ENCODE results near the gene PNPLA2. TPM values are rescaled to one million over a fixed set of nuclear protein-coding genes. Genes with fewer than 3 reads are reported as not detected.

The PNPLA2 gene
- total and polyA plus RNA-seq, 7 donors, result 64.8 to 247 (median 125) TPM

DNA sequence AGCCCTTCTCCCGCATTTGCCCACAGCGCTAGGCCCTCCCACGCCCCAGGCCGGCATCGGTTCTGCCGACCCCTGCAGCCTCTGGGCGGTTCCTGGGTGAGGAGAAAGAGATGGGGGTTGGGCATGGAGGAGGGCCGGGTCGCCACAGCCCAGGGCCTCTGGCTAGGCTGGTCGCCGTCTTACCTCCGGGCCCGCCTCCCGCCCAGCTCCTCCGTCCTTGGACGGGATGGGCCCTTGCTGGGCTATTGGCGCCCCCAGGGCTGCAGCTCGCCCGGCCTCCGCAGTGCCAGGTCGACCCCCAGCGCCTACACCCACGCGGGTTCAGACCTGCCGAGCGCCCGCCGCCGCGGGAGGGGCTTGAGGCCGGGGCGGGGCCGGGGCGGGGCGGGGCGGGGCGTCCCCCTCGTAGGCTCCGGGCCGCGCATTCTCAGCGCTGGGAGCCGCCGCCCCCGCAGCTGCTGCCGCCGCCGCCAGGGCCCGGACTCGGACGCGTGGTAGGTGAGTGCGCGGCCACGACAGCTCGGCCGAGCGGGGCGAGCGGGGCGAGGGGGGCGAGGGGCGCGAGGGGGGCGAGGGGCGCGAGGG, 13.9 kb downstream of the PNPLA2 start, which contains the start of gene CD151:
TSS of gene CD151 (plus strand) at position 424 of the 585 bp plus-strand sequence. CDS start 3,118 bp downstream, outside the sequence.
- Histone ChIP-seq H3K36me3 (ENCODE audit: insufficient read depth in 1 of 2, low read depth in 1 of 2) (peaks cover 0 to 19% of the 10 kb centered on the region in 2 donors), H3K27me3 (ENCODE audit: insufficient read depth in 3 of 3, low read length in 2 of 3) (peaks cover 0 to 25% (median 9%) of the 10 kb centered on the region in 3 donors), H3K4me1 (peaks cover 52% of the 10 kb centered on the region), H3K4me3 (peak within 1 kb of the TSS; percentile 92), H3K27ac (peak within 1 kb of the TSS; percentile 92), H3K9me3 (no peaks in the 10 kb centered on the region)
- DNase-seq (peak in 1 of 2 donors; percentile 72), ATAC-seq (peak; percentile 31 to 42 (median 31))
- intact Hi-C loops (cut with DNase I), result no loop called here
- WGBS, 3 donors, result 2 to 19% (median 7%) methylated on average over 9 to 61 of the region's 67 CpGs
- TF ChIP-seq, protein P1, sequence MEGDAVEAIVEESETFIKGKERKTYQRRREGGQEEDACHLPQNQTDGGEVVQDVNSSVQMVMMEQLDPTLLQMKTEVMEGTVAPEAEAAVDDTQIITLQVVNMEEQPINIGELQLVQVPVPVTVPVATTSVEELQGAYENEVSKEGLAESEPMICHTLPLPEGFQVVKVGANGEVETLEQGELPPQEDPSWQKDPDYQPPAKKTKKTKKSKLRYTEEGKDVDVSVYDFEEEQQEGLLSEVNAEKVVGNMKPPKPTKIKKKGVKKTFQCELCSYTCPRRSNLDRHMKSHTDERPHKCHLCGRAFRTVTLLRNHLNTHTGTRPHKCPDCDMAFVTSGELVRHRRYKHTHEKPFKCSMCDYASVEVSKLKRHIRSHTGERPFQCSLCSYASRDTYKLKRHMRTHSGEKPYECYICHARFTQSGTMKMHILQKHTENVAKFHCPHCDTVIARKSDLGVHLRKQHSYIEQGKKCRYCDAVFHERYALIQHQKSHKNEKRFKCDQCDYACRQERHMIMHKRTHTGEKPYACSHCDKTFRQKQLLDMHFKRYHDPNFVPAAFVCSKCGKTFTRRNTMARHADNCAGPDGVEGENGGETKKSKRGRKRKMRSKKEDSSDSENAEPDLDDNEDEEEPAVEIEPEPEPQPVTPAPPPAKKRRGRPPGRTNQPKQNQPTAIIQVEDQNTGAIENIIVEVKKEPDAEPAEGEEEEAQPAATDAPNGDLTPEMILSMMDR (IDR thresholded peaks at IDR 0.05), result peak; percentile 6

DNA sequence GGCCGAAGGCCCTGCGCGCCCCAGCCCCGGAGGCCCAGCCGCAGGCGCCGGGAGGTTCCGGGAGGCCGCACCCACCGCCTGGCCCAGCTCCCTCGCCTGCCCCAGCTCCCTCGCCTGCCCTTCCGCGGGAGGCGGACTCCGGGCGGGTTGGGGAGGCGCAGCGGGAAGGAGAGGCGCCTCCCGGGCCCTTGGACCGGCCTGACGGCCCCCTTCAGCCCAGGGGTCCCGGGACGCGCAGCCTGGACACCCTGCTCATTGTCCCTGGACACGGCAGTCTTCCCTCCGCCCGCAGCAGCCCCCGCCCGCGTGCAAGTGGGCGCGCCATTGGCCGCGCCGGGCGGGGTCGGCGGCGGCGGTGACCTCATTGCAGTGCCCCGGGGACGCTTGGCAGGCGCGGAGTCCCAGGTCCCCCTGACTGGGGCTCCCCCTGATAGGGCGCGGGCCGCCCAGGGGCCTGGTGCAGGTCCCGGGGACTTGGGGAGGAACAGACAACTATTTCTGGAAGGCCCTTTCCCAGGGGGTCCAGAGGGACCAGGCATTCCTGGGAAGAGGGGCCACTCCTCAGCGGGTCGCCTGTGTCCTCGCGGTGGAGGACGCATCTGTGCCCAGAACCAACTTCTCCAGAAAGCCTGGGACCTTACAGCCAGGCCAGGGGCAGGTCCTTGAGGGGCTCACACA, 14.5 kb downstream of the PNPLA2 start:
- intact Hi-C loops (cut with DNase I), result no loop called here
- Histone ChIP-seq H3K27me3 (ENCODE audit: insufficient read depth in 3 of 3, low read length in 2 of 3) (peaks cover 0 to 22% (median 6%) of the 10 kb centered on the region in 3 donors), H3K27ac (peak overlapping the region; percentile 92), H3K4me1 (peaks cover 46% of the 10 kb centered on the region), H3K36me3 (ENCODE audit: insufficient read depth in 1 of 2, low read depth in 1 of 2) (peaks cover 0 to 26% of the 10 kb centered on the region in 2 donors), H3K4me3 (peak overlapping the region; percentile 92), H3K9me3 (no peaks in the 10 kb centered on the region)
- TF ChIP-seq, protein P1 (IDR thresholded peaks at IDR 0.05), result no peak
- WGBS, 3 donors, result 1 to 5% (median 1%) methylated on average over 17 to 54 of the region's 55 CpGs
- DNase-seq (peak; percentile 68 to 80), ATAC-seq (peak; percentile 3 to 23 (median 14))

DNA sequence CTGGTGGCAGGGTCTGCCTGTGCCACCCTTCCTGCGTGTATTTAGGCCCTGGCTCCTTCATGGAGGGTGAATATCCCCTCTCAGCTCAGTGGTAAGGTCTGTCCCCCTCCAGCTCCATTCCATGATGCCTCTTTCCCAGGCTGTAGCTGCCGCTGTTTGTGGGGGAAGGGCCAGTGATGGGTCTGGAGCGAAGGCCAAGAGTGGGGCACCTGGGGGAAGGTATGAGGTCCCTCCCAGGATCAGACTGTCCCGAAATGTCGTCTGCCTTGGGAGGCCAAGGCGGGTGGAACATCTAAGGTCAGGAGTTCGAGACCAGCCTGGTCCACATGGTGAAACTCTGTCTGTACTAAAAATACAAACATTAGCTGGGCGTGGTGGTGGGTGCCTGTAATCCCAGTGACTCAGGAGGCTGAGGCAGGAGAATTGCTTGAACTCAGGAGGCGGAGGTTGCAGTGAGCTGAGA, 15.2 kb downstream of the PNPLA2 start:
- peak overlapping the region; percentile 92 for H3K4me3 ChIP-seq
- TF ChIP-seq, protein P1 (IDR thresholded peaks at IDR 0.05), result no peak
- H3K4me1 ChIP-seq, result peaks cover 47% of the 10 kb centered on the region
- peak overlapping the region; percentile 92 for H3K27ac ChIP-seq
- no peak for DNase-seq
- peak in 2 of 4 donors; percentile 38 to 39 for ATAC-seq
- intact Hi-C loops (cut with DNase I), result no loop called here
- H3K9me3 ChIP-seq, result no peaks in the 10 kb centered on the region
- peaks cover 0 to 32% of the 10 kb centered on the region in 2 donors for H3K36me3 ChIP-seq (ENCODE audit: insufficient read depth in 1 of 2, low read depth in 1 of 2)
- 24 to 53% (median 31%) methylated on average over 8 to 9 of the region's 9 CpGs for WGBS, 3 donors
- peaks cover 0 to 17% (median 6%) of the 10 kb centered on the region in 3 donors for H3K27me3 ChIP-seq (ENCODE audit: insufficient read depth in 3 of 3, low read length in 2 of 3)

DNA sequence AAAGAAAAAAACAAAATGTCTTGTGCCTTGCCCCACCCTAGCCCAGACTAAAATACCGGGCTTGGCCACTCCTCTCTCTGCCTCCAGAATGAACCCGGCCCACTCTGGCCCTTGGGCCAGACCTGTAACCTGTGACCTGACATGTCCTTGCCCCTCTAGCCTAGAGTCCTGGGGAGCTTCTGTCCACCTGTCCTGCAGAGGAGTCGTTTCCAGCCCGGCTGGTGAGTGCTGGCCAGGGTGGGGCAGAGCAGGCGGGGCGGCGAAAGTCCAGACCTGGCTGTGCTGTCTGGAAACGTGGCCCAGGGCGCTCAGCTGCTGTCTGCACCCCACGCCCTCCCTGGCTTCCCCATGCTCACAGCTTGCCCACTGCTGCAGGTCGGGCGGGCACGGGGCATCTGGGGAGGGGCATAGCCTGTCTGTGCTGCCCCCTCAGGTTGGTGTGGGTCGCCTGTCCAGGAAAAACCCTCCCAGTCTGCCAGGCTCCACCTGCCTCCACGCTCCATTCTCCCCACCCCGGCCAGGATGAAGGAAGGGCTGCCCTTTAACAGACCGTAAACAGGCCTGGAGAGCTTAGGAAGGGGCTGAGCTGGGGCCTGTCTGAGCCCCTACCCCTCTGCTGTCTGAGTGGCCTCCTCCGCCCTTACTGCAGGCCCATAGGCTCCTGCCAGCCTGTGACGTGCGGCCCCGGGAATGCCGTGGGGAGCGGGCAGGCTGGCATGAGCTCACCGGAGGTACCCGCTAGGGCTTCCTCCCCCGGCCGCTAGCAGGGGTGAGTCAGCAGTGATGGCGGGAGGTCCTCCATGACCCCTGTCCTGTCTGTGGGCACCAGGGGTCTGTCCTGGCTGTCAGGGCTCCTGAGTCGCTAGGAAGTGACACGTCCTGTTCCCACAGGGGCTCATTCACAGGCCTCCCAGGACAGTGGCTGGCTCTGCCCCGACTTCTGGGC, 15.9 kb downstream of the PNPLA2 start:
- ATAC-seq (peak; percentile 75 to 80 (median 78)), DNase-seq (peak; percentile 87 to 92)
- TF ChIP-seq, protein P1 (IDR thresholded peaks at IDR 0.05), result no peak
- intact Hi-C loops (cut with DNase I), result no loop called here
- peak overlapping the region; percentile 92 for H3K27ac ChIP-seq
- H3K4me3 ChIP-seq, result peak overlapping the region; percentile 92
- H3K27me3 ChIP-seq (ENCODE audit: insufficient read depth in 3 of 3, low read length in 2 of 3), result peaks cover 0 to 10% (median 6%) of the 10 kb centered on the region in 3 donors
- no peaks in the 10 kb centered on the region for H3K9me3 ChIP-seq
- peaks cover 3 to 40% of the 10 kb centered on the region in 2 donors for H3K36me3 ChIP-seq (ENCODE audit: insufficient read depth in 1 of 2, low read depth in 1 of 2)
- H3K4me1 ChIP-seq, result peaks cover 45% of the 10 kb centered on the region
- WGBS, 3 donors, result 11 to 21% (median 16%) methylated on average over 28 to 31 of the region's 31 CpGs

All from psoas muscle (tissue), 8 donors.